Panc1 (cell line): Measurements from ENCODE around the gene CCDC144A. TPM values are rescaled to one million over a fixed set of nuclear protein-coding genes. Genes with fewer than 3 reads are reported as not detected.
"Not testable (repeated sequence)": the region's sequence is repeated elsewhere in the genome, so short reads cannot be mapped to it uniquely, and the experiment has no call there.

Source experiments
- ATAC-seq: fragments of 200-7000 bp; cut with Tn5 transposase; 2 replicates; pipeline ENCODE4 v1.9.1; 2020; ENCODE audit warnings: mild to moderate bottlenecking, moderate library complexity
- BruUV-seq: library from RNA; stranded (reverse); fragments of 400-500 nt; replicated peaks from 2 replicates; lab custom pipeline; 2021; lab: Mats Ljungman, UMichigan
- CTCF ChIA-PET: fragments of 300-600 bp; sonication (Branson Sonifier 250); formaldehyde crosslinking; loops from one replicate; lab custom pipeline; 2022; ENCODE audit warnings: antibody characterized with exemption; lab: Charles Lee
- POLR2A ChIA-PET: fragments of 300-600 bp; sonication (Branson Sonifier 250); formaldehyde crosslinking; loops from one replicate; lab custom pipeline; 2022; ENCODE audit warnings: antibody characterized with exemption; lab: Charles Lee
- DNase-seq: peaks from one replicate; pipeline ENCODE4 v3.0.0-alpha.2; 2010; ENCODE audit warnings: low read depth, low spot score
- H3K27ac ChIP-seq: 2 replicates; pipeline ENCODE4 v1.5.1; 2011; ENCODE audit warnings: mild to moderate bottlenecking, low read length, inconsistent platforms
- H3K27me3 ChIP-seq: fragments of 200-500 bp; sonication (Bioruptor generic); 2 replicates; pipeline ENCODE4 v1.6.0; 2014; ENCODE audit warnings: low read length, inconsistent platforms; ENCODE audit not compliant: control insufficient read depth, insufficient read depth
- H3K36me3 ChIP-seq: fragments of 200-500 bp; sonication (Bioruptor generic); 2 replicates; pipeline ENCODE4 v1.5.1; 2014; ENCODE audit warnings: inconsistent platforms, mild to moderate bottlenecking, low read length, moderate library complexity; ENCODE audit not compliant: control insufficient read depth, insufficient read depth
- H3K4me1 ChIP-seq: 2 replicates; pipeline ENCODE4 v1.5.1; 2011; ENCODE audit warnings: inconsistent platforms, mild to moderate bottlenecking, low read length, moderate library complexity; ENCODE audit not compliant: control insufficient read depth, insufficient read depth
- H3K4me3 ChIP-seq, 2 experiments: 2 replicates each; pipeline ENCODE4 v1.5.1; 2011 to 2012; ENCODE audit warnings: low read depth in 2 of 2, low read length in 2 of 2, mild to moderate bottlenecking in 2 of 2, inconsistent platforms in 1 of 2, moderate library complexity in 1 of 2
- H3K9me3 ChIP-seq: fragments of 200-500 bp; sonication (Bioruptor generic); 2 replicates; pipeline ENCODE4 v1.5.1; 2014; ENCODE audit warnings: low read depth, mild to moderate bottlenecking, inconsistent platforms, low read length, moderate library complexity; ENCODE audit not compliant: control insufficient read depth, insufficient read depth
- CTCF ChIP-seq: fragments of 450-650 bp; IDR thresholded peaks from 2 replicates; pipeline ENCODE4 v1.5.1; 2017; ENCODE audit warnings: mild to moderate bottlenecking
- POLR2AphosphoS5 ChIP-seq: IDR thresholded peaks from 2 replicates; pipeline ENCODE4 v1.6.1; 2012; ENCODE audit warnings: mild to moderate bottlenecking, low read depth, low read length, moderate library complexity
- REST ChIP-seq, 2 experiments: IDR thresholded peaks; 2 replicates each; pipeline ENCODE4 v1.6.1; 2011 to 2012; ENCODE audit warnings: low read depth in 2 of 2, control low read depth in 1 of 2, low read length in 1 of 2, mild to moderate bottlenecking in 1 of 2, moderate library complexity in 1 of 2; ENCODE audit not compliant: insufficient read depth in 1 of 2
- SIN3A ChIP-seq: IDR thresholded peaks from 2 replicates; pipeline ENCODE4 v1.6.1; 2012; ENCODE audit warnings: low read depth, mild to moderate bottlenecking, low read length, moderate library complexity, borderline replicate concordance; ENCODE audit not compliant: insufficient read depth
- TCF7L2 ChIP-seq: IDR thresholded peaks from 2 replicates; pipeline ENCODE4 v1.6.1; 2011; ENCODE audit warnings: mild to moderate bottlenecking, low read depth, low read length, inconsistent platforms
- in situ Hi-C: cut with HindIII; loops from 2 replicates; pipeline ENCODE4 v1.10.0; 2016; ENCODE audit warnings: low sequenced_read_pairs, low pct_unique_long_range_greater_than_20kb
- intact Hi-C: fragments of 100-400 bp; cut with micrococcal nuclease; formaldehyde crosslinking; loops from one replicate; pipeline ENCODE4 v1.10.0; 2022; ENCODE audit not compliant: unreplicated experiment
- total RNA-seq: library from RNA; stranded (reverse); gene quantifications from one replicate; pipeline ENCODE4 v1.2.1, GENCODE V29; 2021; ENCODE audit not compliant: unreplicated experiment

The CCDC144A gene
- total RNA-seq, 1 experiment from 2014 or later = 0.57 TPM

DNA sequence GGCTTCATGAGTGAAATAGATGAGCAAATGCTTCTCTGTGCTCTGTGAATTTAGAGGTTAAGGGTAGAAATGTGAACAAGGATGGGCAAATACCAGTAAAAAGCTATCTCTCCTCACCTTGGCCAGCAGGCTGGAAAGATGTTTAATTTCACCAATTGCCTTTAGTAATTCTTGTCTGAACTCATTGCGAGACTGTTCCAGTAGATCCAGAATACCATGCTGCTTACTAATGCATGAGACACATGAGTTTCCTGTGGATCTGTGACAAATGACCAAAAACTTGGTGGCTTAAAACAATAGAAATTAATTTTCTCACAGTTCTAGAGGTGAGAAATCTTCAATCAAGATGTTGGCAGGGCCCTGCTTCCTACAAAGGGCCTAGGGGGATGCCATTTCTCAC lies 27.1 kb upstream of the CCDC144A start:
- no peaks in the 10 kb centered on the region for H3K9me3 ChIP-seq
- H3K27ac ChIP-seq = no peak overlapping the region
- DNase-seq (no peak), ATAC-seq (no peak)
- ChIA-PET CTCF (no interaction called here), POLR2A (no interaction called here)
- intact Hi-C loops = no loop called here
- BruUV-seq = no TSS peak
- in situ Hi-C loops = no loop called here
- no peak overlapping the region for H3K4me3 ChIP-seq
- no peaks in the 10 kb centered on the region for H3K36me3 ChIP-seq
- no peaks in the 10 kb centered on the region for H3K27me3 ChIP-seq
- no peaks in the 10 kb centered on the region for H3K4me1 ChIP-seq
- TF ChIP-seq SIN3A (no peak), REST (IDR thresholded peaks at IDR 0.05; ENCODE audit: insufficient read depth in 1 of 2, low read depth in 2 of 2, low read length in 1 of 2) (no peak)

DNA sequence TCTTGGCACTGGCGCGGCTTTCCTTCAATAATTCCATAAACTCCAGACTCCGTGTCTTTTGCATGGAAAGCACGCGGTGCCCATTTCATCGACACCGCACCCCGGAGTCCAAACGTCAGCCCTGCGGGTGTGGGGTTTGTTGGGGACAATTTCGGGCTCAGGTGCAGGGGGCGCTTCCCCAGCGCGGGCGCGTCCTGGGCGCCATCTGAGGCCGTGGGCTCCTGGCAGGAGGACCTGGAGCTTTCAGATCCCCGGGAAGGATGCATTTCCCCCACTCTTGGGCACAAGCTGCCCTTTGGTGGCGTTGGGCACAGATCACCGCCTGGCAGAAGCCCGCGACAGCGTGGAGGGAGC lies 23.5 kb upstream of the CCDC144A start:
- intact Hi-C loops, H3K9me3 ChIP-seq, H3K27me3 ChIP-seq, H3K27ac ChIP-seq, H3K36me3 ChIP-seq, H3K4me3 ChIP-seq, in situ Hi-C loops, H3K4me1 ChIP-seq, POLR2A ChIA-PET, ATAC-seq, DNase-seq, CTCF ChIA-PET, BruUV-seq: not testable (repeated sequence)

- H3K27ac ChIP-seq, H3K9me3 ChIP-seq, H3K36me3 ChIP-seq, in situ Hi-C loops, ATAC-seq, CTCF ChIA-PET, intact Hi-C loops, H3K27me3 ChIP-seq, DNase-seq, H3K4me1 ChIP-seq, BruUV-seq, H3K4me3 ChIP-seq, POLR2A ChIA-PET: not testable (repeated sequence)
Measured at GRCh38 chr17:16666907-16667636, 23.0 kb upstream of the CCDC144A start.

DNA sequence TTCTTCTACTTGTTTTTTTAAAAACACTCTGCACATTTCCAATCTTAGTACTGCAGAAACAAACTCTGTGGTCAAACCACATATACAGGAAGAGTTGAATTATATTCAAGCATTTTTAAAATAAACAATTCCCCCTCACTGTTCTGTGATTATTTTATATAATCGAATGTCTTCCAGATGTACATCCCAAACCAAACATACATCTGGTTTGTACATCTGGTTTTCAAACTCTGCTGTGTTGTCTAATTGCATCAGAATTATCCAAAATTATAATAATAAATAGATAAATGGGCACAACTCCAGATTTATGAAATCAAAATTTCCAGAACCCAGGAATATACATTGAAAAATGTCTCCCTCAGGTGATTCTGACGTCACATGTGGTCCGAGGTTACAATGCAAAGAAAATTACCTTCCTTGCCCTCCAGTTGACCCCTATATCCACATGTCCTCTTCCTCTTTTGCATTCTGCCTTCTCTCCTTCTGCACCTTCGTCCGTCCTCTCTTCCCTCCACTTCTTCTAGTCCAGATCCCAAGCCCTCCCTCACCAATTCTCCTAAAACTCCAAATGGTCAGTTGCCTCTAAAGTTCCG lies 13.3 kb upstream of the CCDC144A start:
- DNase-seq = no peak
- no TSS peak for BruUV-seq
- Histone ChIP-seq H3K9me3 (no peaks in the 10 kb centered on the region), H3K4me3 (no peak overlapping the region), H3K27ac (no peak overlapping the region), H3K27me3 (no peaks in the 10 kb centered on the region), H3K36me3 (no peaks in the 10 kb centered on the region), H3K4me1 (no peaks in the 10 kb centered on the region)
- in situ Hi-C loops (no loop called here), intact Hi-C loops (no loop called here)
- no peak for ATAC-seq
- TF ChIP-seq POLR2AphosphoS5 (no peak), REST (IDR thresholded peaks at IDR 0.05; ENCODE audit: insufficient read depth in 1 of 2, low read depth in 2 of 2, low read length in 1 of 2) (no peak), CTCF (no peak), TCF7L2 (no peak), SIN3A (no peak)
- ChIA-PET POLR2A (no interaction called here), CTCF (no interaction called here)
